Measurements from ENCODE around the gene S100Z.

Gene S100Z

GRCh38 chr5:76954383-76954763 is 104.6 kb downstream of the S100Z start:
- DNase-seq, result no peak

GRCh38 chr5:76956033-76956432 is 106.2 kb downstream of the S100Z start:
- no peak for DNase-seq

- DNase-seq, result no peak
Observed at GRCh38 chr5:76958991-76959767, 109.4 kb downstream of the S100Z start.

DNA sequence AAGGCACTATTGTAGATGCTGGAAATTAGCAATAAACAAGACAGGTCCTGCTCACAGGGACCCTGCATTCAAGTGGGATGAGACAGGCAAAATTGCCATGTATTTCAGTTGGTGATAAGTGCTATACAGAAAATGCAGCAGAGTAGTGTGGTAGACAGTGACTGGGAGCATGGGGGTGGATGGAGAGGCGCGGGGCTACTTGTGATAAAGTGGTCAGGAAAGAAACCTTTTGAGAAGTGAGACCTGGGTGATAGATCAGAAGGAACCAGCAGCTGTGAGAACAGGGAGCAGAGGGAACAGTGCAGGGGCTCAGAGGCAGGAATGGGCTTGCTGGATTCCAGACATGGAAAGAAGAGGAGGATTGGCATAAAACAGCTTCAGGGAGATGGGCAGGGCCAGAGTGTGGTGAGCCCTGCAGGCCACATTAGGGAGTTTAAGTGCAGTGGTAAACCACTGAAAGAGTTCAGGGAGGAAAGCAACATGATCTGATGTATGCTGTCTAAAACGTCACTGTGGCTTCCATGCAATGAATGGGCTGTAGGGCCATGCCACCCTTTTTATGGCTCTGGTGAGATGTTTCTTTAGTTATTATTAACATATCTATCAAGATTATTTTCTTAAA is 110.3 kb downstream of the S100Z start:
- DNase-seq, result no peak

DNA sequence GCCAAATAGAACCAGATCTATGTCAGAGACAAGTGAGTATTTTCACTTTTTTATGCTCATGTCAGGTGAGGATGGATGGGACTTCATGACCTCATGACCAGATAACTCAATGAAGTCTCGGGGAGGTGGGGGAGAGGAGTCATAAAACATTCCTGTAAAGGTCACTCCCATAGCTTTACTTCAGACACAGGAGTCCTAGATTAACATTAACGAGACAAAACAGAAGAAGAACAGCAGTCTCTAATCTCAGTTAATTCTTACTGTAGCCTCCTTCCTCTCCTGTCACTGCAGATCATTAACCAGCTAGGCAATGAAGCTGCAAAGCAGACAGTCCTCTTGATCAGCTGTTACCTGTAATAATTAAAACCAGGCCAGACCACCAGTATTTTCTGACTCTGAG is 114.2 kb downstream of the S100Z start:
- no peak for DNase-seq

All from KG1 (cell line).